Epithelial cell of esophagus (primary cell): Measurements from ENCODE around the gene TLR8.
"Not testable (repeated sequence)": the region's sequence is repeated elsewhere in the genome, so short reads cannot be mapped to it uniquely, and the experiment has no call there.

ENCODE experiments used
- DNase-seq: peaks from one replicate; pipeline ENCODE4 v3.0.0; 2010; ENCODE audit warnings: low read depth
- H3K4me3 ChIP-seq: 2 replicates; pipeline ENCODE4 v1.5.1; 2011; ENCODE audit warnings: mild to moderate bottlenecking, low read length, control low read depth
- TF ChIP-seq, protein P1 (sequence below): IDR thresholded peaks from 2 replicates; pipeline ENCODE4 v1.5.1; 2011; ENCODE audit warnings: low read depth, mild to moderate bottlenecking, low read length, control low read depth, inconsistent platforms; ENCODE audit not compliant: insufficient read depth; ENCODE audit errors: missing control alignments

TLR8 gene

GRCh38 chrX:12921886-12922598 is 15.6 kb downstream of the TLR8 start:
- no peak for DNase-seq
- TF ChIP-seq, protein P1, sequence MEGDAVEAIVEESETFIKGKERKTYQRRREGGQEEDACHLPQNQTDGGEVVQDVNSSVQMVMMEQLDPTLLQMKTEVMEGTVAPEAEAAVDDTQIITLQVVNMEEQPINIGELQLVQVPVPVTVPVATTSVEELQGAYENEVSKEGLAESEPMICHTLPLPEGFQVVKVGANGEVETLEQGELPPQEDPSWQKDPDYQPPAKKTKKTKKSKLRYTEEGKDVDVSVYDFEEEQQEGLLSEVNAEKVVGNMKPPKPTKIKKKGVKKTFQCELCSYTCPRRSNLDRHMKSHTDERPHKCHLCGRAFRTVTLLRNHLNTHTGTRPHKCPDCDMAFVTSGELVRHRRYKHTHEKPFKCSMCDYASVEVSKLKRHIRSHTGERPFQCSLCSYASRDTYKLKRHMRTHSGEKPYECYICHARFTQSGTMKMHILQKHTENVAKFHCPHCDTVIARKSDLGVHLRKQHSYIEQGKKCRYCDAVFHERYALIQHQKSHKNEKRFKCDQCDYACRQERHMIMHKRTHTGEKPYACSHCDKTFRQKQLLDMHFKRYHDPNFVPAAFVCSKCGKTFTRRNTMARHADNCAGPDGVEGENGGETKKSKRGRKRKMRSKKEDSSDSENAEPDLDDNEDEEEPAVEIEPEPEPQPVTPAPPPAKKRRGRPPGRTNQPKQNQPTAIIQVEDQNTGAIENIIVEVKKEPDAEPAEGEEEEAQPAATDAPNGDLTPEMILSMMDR: no peak
- H3K4me3 ChIP-seq: no peak overlapping the region

- H3K4me3 ChIP-seq: no peak overlapping the region
- no peak for DNase-seq
- TF ChIP-seq, protein P1: no peak
These were observed 16.1 kb downstream of the TLR8 start for GRCh38 chrX:12922599-12922919.

DNA sequence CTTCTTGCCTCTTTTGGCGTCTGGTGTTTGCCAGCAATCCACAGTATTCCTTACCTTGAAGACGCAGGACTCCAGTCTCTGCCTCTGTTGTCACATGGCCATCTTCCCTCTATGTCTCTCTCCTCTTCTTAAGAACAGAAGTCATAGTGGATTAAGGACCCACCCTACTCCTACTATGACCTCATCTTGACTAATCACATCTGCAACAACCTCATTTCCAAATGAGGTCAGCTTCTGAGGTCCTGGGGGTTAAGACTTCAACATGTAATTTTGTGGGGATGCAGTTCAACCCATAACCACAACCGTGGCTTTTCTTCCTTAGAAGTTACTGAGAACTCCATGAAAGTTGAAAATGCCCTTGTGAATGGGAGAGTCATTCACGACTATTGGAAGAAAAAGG is 23.3 kb downstream of the TLR8 start:
- DNase-seq: peak; percentile 42
- TF ChIP-seq, protein P1: no peak

DNA sequence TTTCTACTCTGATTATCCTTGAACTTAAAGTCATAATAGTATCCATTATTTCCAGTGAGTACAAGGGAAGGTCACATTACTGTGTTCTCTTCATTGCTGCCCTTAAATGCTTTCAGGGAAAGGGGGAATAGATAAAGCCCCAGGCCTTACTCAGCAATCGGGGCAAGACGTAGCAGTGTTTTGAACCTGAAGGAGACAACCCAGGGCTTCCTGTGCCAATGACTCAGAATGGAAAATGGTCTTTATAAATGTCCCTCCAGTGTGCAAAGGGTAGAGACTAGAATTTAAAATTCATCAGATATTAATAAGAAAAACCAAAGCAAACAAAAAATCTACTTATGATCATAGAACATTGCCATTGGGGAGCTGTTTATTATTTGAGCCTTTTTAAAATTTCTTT is 23.7 kb downstream of the TLR8 start:
- no peak overlapping the region for H3K4me3 ChIP-seq
- TF ChIP-seq, protein P1: no peak
- no peak for DNase-seq

More for the DNA sequence above, 23.3 kb downstream of the TLR8 start:
- H3K4me3 ChIP-seq: no peak overlapping the region

- no peak for DNase-seq
- no peak overlapping the region for H3K4me3 ChIP-seq
- TF ChIP-seq, protein P1: no peak
These were observed 25.8 kb downstream of the TLR8 start for GRCh38 chrX:12932244-12932643.

DNA sequence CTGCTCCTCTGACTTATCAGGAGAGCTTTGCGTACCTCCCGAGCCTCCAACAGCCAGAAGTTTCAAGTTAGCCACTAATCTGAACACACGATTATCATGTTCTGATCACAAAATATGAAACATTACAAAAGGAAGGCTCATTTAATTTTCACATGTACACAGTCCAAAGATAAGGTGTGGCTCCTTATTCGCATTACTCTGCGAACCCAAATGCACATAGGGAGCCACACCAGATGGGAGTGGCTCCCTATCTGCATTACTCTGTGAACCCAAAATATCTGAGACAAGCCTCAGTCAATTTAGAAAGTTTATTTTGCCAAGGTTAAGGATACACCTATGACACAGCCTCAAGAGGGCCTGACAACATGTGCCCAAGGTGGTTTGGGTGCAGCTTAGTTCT is 28.4 kb downstream of the TLR8 start:
- no peak overlapping the region for H3K4me3 ChIP-seq
- TF ChIP-seq, protein P1: no peak
- DNase-seq: no peak

DNA sequence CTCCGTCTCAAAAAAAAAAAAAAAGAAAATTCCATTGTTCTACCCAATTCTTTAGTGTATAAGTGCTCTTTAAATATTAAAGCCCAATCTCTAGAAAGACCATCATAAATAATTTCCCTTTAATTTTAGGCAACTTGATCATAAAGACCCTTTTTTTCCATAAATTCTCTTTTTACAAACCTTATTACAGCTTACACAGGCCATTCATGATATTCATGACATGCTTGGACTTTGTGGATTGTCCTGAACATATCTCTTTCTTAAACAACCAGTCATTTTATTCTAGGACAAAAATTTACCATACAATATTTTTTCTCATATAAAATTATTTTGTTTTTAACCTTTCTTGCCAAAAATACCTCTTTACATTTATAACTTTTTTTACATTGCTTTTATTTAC is 30.5 kb downstream of the TLR8 start:
- no peak for DNase-seq
- H3K4me3 ChIP-seq: no peak overlapping the region
- TF ChIP-seq, protein P1: no peak

GRCh38 chrX:12940471-12940870 is 34.1 kb downstream of the TLR8 start:
- DNase-seq: not testable (repeated sequence)

GRCh38 chrX:12943592-12943991 is 37.2 kb downstream of the TLR8 start:
- H3K4me3 ChIP-seq, DNase-seq: not testable (repeated sequence)

More at GRCh38 chrX:12940471-12940870, 34.1 kb downstream of the TLR8 start:
- H3K4me3 ChIP-seq: not testable (repeated sequence)

- DNase-seq, H3K4me3 ChIP-seq: not testable (repeated sequence)
These were observed 38.0 kb downstream of the TLR8 start for GRCh38 chrX:12944452-12944851.
